Upper lobe of right lung (tissue), 1 donor: ENCODE data around the gene DDX11. TPM values are rescaled to one million over a fixed set of nuclear protein-coding genes. Genes with fewer than 3 reads are reported as not detected.
A peak's percentile ranks its signal among the peaks of the same experiment; 100 is the strongest.
"Not testable (repeated sequence)": the region's sequence is repeated elsewhere in the genome, so short reads cannot be mapped to it uniquely, and the experiment has no call there.

Experiments used
- ATAC-seq: fragments of 200-7000 bp; cut with Tn5 transposase; one replicate; pipeline ENCODE4 v1.9.1; 2020; ENCODE audit warnings: mild to moderate bottlenecking, moderate library complexity
- DNase-seq: peaks from one replicate; pipeline ENCODE4 v3.0.0-alpha.2; 2020
- H3K27ac ChIP-seq: fragments of 200-600 bp; one replicate; pipeline ENCODE4 v1.8.0; 2022
- H3K27me3 ChIP-seq: fragments of 200-600 bp; one replicate; pipeline ENCODE4 v1.8.0; 2022; ENCODE audit warnings: mild to moderate bottlenecking
- H3K36me3 ChIP-seq: fragments of 200-600 bp; one replicate; pipeline ENCODE4 v1.8.0; 2022
- H3K4me1 ChIP-seq: fragments of 200-600 bp; one replicate; pipeline ENCODE4 v1.8.0; 2022
- H3K4me3 ChIP-seq: fragments of 200-600 bp; one replicate; pipeline ENCODE4 v1.8.0; 2022; ENCODE audit warnings: mild to moderate bottlenecking
- H3K9me3 ChIP-seq: fragments of 200-600 bp; one replicate; pipeline ENCODE4 v1.8.0; 2022
- CTCF ChIP-seq: fragments of 200-600 bp; IDR thresholded peaks from one replicate; pipeline ENCODE4 v1.8.0; 2022; ENCODE audit warnings: antibody characterized with exemption
- intact Hi-C: fragments of 100-400 bp; cut with DNase I; formaldehyde crosslinking; loops from one replicate; pipeline ENCODE4 v1.11.0; 2022
- long read RNA-seq: library from polyadenylated mRNA; unstranded; transcript quantifications from one replicate; pipeline ENCODE4 v2.0.0, GENCODE V29; 2021
- total RNA-seq: library from RNA; stranded (reverse); fragmentation: NEBNext Ultra II Directional; extraction: Animal tissue kit (Norgen Biotek cat#: 25700); gene quantifications from one replicate; pipeline ENCODE4 v1.2.1, GENCODE V29; 2021
- donor health status: DM: no; HTN: yes; CAD: no; lungs with severe emphysema.

DDX11 gene
- 12.6 TPM for total RNA-seq
- long read RNA-seq, partial matches to known transcripts = 2 of 4 reads
- long read RNA-seq, other reads (novel, unspliced or antisense) = 1 of 4 reads

DNA sequence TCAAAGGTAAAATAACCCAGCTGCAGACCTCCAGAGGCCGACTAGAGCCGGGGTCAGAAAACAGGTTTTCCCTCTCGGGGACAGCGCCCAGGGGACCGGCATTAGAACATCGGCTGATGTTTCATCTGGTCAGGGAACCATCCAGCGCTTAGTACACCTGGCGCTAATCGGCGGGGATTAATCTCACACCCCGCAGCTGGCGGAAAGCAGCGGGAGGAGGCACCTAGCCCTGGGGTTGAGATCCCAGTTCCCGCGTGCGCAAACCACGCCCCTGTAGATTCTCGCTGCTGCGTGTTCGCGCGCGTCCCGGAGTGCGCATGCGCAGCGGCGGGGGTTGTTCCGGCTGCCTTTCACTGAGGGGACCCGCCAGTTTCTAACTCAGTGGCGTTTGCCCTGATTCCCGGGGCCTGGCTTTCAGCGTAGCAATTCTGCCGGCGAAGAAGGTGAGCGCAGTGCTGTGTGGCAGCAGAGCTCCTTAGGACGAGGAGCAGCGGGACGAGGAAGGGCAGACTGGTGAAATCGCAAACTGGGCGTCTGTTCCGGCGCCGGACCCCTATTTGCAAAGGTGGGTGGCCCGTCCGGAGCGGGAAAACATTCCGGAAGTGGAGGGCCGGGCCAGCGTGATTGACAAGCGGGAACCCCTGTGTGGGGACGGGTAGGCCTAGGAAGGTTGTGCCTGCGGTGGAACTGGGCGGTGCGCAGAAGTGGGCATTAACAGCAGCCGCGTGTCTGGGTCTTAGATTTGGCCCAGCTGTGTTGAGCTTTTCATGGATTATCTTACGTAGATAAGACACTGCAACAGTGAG lies at the start of gene DDX11:
DDX11 (plus strand) TSS at position 334 of the 806 bp plus-strand sequence. CDS start 4,534 bp downstream, outside the sequence.
- H3K36me3 ChIP-seq, H3K9me3 ChIP-seq, H3K4me1 ChIP-seq, intact Hi-C loops, H3K27me3 ChIP-seq: not testable (repeated sequence)
- peak within 1 kb of the TSS; percentile 68 for H3K4me3 ChIP-seq
- peak within 1 kb of the TSS; percentile 24 for H3K27ac ChIP-seq
- peak; percentile 95 for DNase-seq
- ATAC-seq = peak; percentile 97

DNA sequence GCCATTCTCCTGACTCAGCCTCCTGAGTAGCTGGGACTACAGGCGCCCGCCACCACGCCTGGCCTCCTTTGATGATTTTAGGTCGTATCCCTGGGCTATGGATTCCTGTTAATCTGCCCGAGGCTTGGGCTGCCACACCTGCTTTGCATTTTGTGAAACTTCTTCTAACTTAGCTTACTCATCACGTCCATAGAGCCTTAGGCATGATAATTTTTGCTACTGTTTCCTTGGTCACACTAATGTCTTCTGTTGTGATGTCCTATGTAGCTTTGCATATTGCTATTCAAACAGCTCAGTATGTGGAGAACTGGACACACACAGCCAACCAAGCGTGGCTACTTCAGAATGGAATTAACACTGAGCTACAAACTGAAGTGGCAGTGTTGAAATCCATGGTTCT lies 47.5 kb upstream of the DDX11 start:
- no peaks in the 10 kb centered on the region for H3K9me3 ChIP-seq
- intact Hi-C loops = no loop called here
- ATAC-seq (no peak), DNase-seq (no peak)
- H3K27me3 ChIP-seq = no peaks in the 10 kb centered on the region
- no peak overlapping the region for H3K27ac ChIP-seq
- no peak for TF ChIP-seq CTCF
- H3K36me3 ChIP-seq = no peaks in the 10 kb centered on the region
- H3K4me1 ChIP-seq = no peaks in the 10 kb centered on the region
- H3K4me3 ChIP-seq = no peak overlapping the region

DNA sequence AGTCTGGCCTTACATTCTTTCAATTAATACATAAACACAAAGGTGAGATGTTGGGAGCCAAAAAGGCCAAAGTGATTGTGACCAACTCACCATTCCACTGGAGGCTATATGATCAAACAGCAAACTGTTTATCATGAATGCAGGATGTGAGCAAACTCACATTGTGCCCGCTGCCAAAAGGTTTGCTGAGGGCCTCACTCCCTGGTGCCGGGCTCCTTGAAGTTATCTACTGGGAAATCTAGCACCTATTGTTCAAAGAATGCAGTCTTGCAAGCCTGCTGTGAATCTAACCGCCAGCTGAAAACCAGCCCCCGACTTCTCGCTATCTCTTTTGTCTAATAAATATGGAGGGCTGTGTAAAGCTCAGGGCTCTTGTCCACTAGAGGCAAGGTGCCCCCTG lies 46.7 kb upstream of the DDX11 start:
- H3K27ac ChIP-seq, H3K4me1 ChIP-seq, H3K4me3 ChIP-seq, H3K27me3 ChIP-seq, H3K9me3 ChIP-seq, DNase-seq, H3K36me3 ChIP-seq, ATAC-seq, intact Hi-C loops: not testable (repeated sequence)

DNA sequence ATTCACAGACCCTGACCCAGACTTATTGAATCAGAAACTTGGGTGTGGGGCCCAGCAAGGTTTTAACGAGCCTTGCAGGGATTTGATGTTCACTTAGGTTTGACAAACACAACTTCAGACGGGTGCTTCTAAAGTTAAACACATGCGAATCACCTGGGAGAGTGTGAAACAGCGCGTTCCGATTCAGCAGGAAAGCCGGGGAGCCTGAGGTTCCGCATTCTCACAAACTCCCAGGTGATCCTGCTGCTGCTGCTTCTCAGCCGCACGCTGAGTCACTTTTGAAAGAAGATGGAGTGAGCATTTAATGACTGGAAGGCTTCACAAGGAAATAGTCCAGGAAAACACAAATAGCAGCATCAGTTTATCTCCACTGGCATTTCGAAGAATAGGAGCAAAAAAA lies 44.2 kb upstream of the DDX11 start:
- H3K9me3 ChIP-seq = no peaks in the 10 kb centered on the region
- no peak overlapping the region for H3K27ac ChIP-seq
- intact Hi-C loops = no loop called here
- H3K27me3 ChIP-seq = no peaks in the 10 kb centered on the region
- TF ChIP-seq CTCF = no peak
- H3K4me3 ChIP-seq = no peak overlapping the region
- no peak for DNase-seq
- no peaks in the 10 kb centered on the region for H3K36me3 ChIP-seq
- H3K4me1 ChIP-seq = no peaks in the 10 kb centered on the region
- no peak for ATAC-seq

DNA sequence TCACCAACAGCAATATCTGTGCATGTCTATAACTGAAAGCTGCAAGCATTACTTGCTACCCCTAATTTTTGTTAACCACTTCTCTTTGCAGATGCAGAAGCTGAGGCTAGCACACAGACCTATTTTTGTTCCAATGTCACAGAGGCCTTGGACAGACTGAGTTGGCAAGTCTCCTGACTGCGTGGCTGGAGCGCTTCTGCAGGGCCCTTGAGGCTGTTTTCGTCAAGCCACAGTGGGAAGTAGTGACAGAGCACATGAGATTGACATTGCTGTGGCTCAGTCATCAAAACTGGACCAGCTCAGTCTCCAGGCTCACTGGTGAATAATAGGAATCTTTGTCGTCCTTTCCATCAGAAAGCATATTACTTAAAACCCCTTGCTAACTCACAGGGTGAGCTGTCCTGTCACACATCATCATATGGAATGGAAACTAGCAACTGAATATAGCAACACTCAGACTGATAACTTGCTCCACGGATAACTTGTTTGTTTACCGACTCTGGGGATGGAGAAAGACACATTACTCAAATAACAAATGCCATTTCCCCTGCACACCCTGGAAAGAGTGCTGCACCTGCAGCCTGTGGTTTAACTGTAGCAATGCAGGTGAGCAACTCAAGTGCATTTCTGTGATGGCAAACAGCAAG lies 43.6 kb upstream of the DDX11 start:
- no peak for DNase-seq
- H3K27me3 ChIP-seq = no peaks in the 10 kb centered on the region
- no peak overlapping the region for H3K4me3 ChIP-seq
- no peak for TF ChIP-seq CTCF
- intact Hi-C loops = no loop called here
- H3K4me1 ChIP-seq = no peaks in the 10 kb centered on the region
- H3K9me3 ChIP-seq = no peaks in the 10 kb centered on the region
- no peak for ATAC-seq
- H3K27ac ChIP-seq = no peak overlapping the region
- H3K36me3 ChIP-seq = no peaks in the 10 kb centered on the region

DNA sequence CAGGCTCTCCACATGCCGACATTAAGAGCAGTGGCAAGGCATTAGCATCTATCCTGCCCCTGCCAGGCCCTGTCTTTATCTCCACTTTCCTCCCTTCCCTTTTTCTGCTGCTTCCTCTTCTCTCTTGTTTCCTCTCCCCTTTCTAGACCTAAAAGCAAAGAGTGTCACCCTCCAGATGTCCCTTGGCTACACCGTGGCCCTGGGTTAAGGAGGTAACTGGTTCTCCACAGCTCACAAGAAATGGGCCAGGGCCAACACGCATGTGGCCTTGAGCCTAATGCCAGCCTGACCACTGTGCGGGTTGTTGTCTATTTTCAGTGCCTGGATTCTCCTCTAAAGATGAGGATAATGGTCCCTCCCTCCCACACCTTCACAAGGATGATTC lies 41.7 kb upstream of the DDX11 start:
- no peaks in the 10 kb centered on the region for H3K4me1 ChIP-seq
- intact Hi-C loops = no loop called here
- no peaks in the 10 kb centered on the region for H3K36me3 ChIP-seq
- no peak overlapping the region for H3K27ac ChIP-seq
- no peaks in the 10 kb centered on the region for H3K27me3 ChIP-seq
- TF ChIP-seq CTCF = no peak
- ATAC-seq = no peak
- H3K4me3 ChIP-seq = no peak overlapping the region
- no peak for DNase-seq
- no peaks in the 10 kb centered on the region for H3K9me3 ChIP-seq
